Stimulated activated CD8-positive, alpha-beta memory T cell treated with anti-CD3 and anti-CD28 coated beads, Interleukin-12 subunit alpha, Interleukin-12 subunit beta, amount 100 ng/mL, for 1 hour (primary cell): ENCODE data around the gene ZNF549.
"Not testable (repeated sequence)": the region's sequence is repeated elsewhere in the genome, so short reads cannot be mapped to it uniquely, and the experiment has no call there.

ENCODE experiments used
- DNase-seq: peaks from one replicate; pipeline ENCODE4 v3.0.0-alpha.2; 2020; ENCODE audit warnings: low read depth

ZNF549 gene

DNA sequence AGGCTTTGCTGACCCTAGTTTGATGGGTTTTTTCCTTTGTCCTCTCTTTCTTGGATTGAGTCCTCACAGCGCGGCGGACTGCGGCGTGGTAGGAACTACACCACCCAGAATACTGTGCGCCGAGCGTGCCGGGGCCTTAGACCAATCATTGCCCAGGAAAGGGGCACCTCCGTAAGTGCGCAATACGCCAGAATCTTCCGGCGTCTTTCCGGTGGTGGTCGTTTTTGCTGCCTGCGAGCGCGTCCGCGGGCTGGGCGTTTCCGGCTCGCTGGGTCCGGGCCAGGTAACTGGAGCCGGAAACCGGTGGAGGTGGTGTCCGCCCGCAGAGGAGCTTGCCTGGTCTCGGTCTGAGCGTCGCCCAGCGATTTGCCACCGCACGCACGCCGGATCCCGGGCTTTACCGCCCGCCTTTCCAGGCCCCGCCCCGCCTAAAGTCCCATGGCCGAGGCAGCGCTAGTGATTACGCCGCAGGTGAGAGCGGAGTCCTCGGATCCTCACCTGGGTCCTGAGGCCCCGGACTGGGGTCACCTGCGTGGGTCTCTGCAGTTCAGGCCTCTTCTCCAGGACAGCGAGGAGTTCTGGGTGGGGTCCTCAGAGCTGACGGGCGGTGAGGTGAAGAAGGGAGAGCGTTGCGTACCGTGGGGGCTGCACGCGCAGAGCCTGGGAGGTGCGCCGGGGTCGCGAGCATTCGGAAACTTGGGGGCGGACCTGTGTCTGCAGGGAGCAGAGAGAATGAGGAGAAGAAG is at the start of gene ZNF549:
TSS of gene ZNF549 (plus strand) at position 221 of the 746 bp plus-strand sequence. CDS start at position 439, 218 bp downstream.
- DNase-seq: peak; percentile 81

DNA sequence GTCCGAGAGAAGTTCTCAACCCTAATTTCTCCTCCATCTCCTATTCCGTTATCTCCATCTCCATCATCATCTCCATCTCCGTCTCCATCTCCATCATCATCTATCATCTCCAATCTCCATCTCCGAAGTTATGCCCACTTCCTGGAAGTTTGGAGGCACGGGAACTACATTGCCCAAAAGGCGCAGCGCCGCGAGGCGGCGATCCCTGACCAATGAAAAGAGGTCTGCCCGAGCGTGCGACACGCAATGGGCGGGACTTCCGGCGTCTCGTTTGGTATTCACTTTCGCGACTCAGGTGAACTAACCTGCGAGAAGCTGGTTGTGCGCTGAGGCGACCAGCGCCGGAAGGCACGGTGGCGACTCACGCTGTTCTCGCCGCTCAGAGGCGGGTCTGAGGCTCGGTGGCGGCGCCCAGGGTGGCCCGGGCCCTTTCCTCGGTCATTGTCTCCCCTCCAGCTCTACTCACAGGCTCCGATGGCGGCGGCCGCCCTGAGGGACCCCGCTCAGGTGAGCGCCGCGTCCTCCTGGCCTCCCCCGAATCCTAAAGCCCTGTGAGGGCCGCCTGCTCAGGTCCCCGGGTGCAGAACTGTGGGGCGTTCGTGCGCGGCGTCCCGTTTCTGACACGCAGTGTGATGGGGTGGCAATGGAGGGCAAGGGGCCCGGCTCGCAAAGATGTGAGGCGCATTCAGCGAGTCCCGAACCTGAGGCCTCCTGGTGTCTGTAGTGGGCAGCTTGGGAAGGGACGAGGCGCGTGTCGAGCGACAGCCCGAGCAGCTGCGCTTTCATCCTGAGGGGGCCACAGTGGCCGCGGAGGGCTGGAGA is 39.5 kb upstream of the ZNF549 start, which contains the start of gene ZNF419:
TSS of gene ZNF419 (plus strand) at position 274 of the 822 bp plus-strand sequence. CDS start at position 475, 201 bp downstream.
- peak; percentile 92 for DNase-seq

DNA sequence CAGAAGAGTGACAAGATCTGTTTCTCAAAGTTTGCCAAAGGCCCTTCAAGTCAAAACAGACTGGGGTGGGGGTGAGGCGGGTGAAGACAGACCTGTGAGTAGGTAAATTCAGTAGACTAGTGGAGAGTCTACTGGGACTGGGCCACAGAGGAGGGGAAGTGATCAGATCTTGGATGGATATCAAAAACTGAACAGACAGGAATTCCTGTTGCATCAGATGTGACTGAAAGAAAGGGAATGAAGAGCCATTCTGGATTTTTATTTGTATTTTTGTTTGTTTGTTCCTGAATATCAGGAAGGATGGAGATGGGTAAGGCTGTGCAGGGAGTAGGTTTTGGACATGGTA is 38.9 kb upstream of the ZNF549 start:
- DNase-seq: not testable (repeated sequence)

DNA sequence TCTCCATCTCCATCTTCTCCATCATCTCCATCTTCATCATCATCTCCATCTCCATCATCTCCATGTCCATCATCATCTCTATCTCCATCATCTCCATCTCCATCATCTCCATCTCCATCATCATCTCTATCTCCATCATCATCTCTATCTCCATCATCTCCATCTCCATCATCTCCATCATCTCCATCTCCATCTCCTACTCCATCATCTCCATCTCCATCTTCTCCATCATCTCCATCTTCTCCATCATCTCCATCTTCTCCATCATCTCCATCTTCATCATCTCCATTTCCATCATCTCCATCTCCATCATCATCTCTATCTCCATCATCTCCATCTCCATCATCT is 27.9 kb upstream of the ZNF549 start:
- DNase-seq: not testable (repeated sequence)

DNA sequence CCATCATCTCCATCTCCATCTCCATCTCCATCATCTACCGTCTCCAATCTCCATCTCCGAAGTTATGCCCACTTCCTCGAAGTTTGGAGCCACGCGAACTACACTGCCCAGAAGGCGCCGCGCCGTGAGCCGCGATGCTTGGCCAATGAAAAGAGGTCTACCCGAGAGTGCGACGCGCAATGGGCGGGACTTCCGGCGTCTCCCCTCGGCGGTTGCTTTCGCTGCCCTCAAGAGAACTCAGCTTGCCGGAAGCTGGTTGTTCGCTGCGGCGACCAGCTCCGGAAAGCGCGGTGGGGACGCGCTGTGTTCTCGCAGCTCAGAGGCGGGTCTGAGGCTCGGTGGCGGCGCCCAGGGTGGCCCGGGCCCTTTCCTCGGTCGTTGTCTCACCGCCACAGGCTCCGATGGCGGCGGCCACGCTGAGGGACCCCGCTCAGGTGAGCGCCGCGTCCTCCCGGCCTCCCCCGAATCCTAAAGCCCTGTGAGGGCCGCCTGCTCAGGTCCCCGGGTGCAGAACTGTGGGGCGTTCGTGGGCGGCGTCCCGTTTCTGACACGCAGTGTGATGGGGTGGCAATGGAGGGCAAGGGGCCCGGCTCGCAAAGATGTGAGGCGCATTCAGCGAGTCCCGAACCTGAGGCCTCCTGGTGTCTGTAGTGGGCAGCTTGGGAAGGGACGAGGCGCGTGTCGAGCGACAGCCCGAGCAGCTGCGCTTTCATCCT is 27.3 kb upstream of the ZNF549 start, which contains the start of gene ZNF773:
TSS of gene ZNF773 (plus strand) at position 259 of the 716 bp plus-strand sequence. CDS start at position 402, 143 bp downstream.
- peak; percentile 94 for DNase-seq

DNA sequence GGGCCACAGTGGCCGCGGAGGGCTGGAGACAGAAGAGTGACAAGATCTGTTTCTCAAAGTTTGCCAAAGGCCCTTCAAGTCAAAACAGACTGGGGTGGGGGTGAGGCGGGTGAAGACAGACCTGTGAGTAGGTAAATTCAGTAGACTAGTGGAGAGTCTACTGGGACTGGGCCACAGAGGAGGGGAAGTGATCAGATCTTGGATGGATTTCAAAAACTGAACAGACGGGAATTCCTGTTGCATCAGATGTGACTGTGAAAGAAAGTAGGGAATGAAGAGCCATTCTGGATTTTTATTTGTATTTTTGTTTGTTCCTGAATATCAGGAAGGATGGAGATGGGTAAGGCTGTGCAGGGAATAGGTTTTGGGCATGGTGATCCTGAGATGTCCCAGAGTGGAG is 26.8 kb upstream of the ZNF549 start:
- not testable (repeated sequence) for DNase-seq

DNA sequence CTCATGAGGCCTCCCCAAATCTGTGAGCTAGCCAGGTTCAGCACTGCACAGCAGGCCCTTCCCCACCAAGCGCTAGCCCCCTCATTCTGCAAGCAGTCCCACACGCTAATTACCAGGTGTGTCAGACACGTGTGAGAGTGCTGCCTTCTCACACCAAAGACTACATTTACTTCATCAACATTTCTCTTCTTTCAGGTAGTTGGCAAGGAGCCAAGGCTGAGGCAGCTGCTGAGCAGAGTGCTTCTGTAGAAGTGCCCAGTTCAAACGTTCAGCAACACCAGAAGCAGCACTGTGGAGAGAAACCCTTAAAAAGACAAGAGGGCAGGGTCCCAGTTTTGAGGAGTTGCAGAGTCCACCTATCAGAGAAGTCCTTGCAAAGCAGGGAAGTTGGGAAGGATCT is 21.0 kb upstream of the ZNF549 start:
- no peak for DNase-seq

DNA sequence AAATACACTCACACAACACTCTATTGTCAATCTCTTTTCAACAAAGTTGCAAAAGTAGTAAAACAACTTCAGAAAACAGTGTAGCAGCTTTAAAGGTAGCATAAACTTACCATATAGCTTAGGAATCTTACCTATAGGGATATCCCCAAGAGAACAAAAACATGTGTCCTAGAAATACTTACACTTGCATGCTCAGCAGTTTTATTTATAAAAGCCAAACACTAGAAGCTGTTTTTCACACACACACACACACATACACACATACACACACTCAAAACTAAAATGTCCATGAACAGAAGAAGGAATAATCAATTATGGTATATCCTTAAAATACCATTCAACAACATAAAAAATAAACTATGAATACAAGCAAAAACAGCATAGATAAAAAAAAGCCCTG is 15.7 kb upstream of the ZNF549 start:
- DNase-seq: no peak

DNA sequence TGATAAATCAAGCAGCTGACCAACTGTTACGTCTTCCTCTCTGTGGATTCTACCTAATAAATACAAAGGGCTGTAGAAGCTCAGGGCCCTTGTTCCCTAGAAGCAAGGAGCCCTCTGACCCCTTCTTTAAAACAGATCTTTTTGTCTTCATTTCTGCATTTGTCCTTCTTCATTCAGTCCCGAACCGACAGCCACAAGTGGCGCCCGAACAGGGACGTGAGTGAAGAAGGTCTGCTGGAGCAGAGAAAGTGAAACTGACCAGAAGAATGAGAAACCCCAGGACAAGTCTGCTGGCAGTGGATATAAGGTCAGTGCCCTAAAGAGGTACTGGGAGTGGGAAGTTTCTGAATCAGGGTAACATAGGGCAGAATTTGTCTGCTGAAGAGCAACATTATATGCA is 14.3 kb upstream of the ZNF549 start:
- DNase-seq: no peak

DNA sequence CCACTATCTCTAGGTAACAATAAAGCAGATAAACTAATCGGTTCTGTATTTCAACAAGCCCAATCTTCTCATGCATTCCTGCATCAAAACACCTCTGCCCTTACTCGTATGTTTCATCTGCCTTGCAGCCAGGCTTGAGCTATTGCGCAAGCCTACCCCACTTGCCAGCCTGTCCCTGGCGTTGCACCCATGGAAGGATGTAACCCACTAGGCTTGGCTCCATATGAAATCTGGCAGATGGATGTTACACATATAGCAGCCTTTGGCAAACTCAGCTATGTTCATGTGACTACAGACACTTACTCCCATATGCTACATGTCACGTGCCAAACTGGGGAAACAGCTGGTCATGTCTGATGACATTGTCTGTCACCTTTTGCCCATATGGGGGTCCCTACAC is 11.9 kb upstream of the ZNF549 start:
- DNase-seq: no peak

DNA sequence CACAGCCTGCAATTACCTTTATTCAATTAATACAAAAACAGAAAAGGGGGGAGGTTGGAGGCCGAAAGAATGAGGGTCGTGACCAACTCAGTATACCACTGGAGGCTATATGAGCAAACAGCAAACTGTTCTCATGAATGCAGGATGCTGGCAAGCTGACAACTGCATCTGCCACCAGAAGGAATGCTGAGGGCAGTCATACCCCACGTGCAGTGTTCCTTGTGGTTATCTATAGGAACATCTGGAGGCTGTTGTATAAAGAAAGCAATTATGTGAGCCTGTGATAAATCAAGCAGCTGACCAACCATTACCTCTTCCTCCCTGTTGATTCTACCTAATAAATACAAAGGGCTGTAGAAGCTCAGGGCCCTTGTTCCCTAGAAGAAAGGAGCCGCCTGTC is 9.1 kb upstream of the ZNF549 start:
- not testable (repeated sequence) for DNase-seq

DNA sequence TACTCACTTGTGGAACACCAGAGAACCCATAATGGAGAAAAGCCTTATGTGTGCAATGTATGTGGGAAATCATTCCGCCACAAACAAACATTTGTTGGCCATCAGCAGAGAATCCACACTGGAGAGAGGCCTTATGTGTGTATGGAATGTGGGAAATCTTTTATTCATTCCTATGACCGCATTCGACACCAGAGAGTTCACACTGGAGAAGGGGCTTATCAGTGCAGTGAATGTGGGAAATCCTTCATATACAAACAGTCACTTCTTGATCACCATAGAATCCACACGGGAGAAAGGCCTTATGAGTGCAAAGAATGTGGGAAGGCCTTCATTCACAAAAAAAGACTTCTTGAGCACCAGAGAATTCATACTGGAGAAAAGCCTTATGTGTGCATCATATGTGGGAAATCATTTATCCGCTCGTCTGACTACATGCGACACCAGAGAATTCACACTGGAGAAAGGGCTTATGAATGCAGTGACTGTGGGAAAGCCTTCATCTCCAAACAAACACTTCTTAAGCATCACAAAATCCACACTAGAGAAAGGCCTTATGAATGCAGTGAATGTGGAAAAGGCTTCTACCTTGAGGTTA is 10.9 kb downstream of the ZNF549 start:
- no peak for DNase-seq

DNA sequence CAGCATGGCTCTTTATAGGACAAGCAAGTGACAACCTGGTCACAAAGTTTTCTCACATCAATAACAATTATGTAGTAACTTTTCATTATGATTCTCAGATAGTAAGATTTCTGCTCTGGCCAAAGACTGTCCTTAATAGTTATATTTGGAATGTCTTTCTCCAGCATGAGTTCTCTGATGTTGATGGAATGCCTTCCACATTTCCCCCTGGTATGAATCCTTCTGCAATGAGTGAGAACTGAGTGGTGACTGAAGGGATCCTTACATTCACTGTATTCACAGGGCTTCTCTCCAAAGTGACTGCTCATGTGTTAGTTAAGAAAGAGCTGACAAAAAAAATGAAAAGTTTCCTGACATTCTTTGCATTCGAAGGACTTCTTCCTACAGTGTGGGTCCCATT is 19.4 kb downstream of the ZNF549 start:
- no peak for DNase-seq

DNA sequence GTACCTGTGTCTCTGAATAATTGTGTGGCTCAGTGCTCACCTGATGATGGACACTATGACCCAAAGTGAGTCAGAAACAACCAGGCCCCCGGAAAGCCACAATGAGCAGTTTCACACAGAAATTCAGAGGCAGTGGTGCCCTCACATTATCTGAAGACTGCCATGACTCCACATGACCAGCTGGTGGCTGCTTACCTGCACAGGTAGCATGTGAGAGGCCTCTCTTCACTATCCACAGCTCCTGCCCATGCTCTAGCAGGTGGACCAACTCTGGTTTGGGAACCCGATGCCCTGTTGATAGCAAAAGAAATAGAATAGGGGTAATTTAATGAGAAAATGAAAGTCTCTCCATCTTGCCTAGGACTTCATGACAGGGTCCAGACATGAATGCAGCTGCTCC is 25.3 kb downstream of the ZNF549 start:
- DNase-seq: no peak

DNA sequence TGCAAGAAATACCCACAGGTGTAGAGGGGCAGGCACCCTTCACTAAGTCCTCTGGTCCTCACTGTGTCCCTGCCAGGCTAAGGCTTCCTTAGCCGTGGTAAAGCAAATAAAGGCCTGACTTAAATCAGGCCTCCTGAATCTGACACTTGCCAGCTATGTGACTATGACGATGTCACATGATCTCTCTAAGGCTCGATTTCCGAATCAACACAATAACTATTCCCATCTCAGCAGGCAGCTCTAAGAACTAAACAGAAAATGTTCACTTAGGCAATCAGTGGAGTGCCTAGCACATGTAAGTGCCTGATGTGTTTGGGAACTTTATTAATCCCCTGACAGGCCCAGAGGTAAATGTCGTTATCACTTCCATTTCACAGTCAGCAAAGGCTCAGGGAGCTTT is 30.5 kb downstream of the ZNF549 start:
- no peak for DNase-seq

DNA sequence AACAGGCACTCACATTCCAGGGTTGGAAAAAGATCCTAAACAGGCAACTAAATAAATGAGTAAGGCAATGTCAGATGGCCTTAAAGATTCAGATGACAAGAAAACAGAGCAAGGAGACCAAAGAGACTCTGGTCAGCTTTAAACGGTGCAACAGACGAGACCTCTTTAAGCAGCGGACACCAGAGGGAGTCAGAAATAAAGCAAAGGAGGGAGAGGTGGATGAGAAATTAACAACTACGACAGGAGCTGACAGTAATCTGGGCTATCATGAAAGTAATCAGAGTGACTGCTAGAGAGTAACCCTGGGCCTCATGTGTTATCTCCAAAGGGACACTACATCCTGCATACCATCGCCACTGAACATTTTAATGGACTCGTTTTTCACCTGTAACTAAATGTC is 31.4 kb downstream of the ZNF549 start:
- DNase-seq: no peak

DNA sequence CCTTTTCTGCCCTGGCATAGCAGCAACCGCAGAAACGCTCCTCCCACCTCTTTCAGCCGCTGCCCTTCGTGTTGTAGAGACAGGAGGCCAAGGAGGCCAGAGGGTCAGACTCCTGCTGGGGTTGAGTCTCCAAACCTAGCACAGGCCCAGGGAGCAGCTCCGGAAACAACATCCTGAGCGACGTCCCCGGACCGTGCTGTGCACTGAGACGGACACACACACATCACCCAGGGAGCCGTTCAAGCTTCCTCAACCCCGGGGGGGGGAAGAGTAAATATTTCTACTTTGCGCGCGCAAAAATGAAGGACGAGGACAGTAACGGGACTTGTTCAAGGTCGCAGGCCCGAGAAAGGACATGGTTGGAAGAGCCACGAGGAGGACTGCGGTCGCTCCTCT is 31.9 kb downstream of the ZNF549 start:
- DNase-seq: no peak

DNA sequence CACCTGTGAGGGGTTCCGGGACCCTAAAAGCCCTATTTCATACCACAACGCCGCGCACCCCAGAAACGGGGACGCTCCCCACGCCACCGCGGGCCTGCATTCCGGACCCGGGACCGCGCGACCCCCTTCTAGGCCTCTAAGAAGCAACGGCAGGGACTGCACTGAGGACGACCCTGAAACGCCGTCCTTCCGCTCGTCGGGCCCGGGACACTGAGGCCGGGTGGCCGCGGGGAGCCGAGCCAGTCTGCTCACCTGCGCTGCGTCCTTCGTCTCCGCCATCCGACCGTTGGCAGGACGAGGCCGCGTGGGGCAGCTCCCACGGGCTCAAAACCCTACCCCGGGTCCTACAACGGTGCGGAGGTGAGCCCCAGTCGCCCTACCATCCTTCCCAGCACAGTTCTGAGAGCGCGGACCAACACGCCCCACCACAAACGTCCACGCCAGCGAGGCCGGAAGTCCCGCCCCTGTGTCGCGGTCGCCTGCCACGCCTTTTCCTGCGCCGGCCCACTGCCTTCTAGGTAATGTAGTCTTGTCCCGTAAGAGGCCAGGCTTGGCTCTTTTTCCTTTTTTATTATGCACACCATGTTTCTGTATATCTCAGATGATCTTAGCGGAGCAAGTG is 32.4 kb downstream of the ZNF549 start, which contains the start of gene ZNF550:
TSS of gene ZNF550 (minus strand) at position 460 of the 622 bp plus-strand sequence. CDS start at position 279, 181 bp downstream.
- DNase-seq: peak; percentile 79

DNA sequence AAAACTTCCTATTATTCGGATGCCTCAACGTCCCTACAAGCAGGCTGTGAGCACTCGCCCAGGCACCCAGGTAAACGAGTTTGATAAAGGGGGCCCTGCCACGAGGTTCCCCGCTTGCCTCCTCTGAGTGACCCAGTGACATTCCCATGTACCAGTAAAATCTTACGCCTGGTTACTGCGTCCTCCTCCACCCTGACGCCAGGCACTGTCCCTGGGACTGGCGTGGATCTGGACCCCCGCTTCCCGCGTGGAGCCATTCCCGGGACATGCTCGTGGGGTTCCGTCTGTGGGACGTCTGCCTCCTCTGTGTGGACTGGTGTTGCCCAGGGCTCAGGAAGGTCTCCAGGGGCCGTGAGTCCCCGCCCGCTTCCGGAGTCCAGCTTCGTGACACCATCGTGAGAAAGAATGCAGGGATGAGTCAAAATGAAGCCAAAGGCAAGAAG is 32.9 kb downstream of the ZNF549 start:
- DNase-seq: no peak

DNA sequence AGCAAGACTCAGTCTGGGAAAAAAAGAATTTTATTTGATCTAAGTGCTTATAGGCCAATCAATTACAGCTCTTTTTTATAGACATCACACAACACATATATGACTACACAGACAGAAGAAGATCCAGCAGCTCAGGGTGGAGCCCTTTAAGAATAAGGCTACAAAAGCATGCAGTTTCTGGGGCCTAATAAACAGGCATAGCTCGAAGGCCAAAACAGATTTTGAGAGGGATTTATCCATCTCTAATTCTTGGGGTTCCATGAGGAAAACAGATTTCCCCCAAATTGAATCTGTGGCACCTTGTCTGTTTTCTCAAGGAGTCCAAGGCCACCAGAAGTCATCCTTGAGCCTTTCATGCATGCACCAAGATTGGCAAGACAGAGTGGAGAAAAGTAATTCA is 36.4 kb downstream of the ZNF549 start:
- DNase-seq: no peak
